GM21786 (cell line): ENCODE data around the gene KRTAP4-1.
"Not testable (repeated sequence)": the region's sequence is repeated elsewhere in the genome, so short reads cannot be mapped to it uniquely, and the experiment has no call there.

Experiments
- ATAC-seq: cut with Tn5 transposase; IDR thresholded peaks from one replicate; pipeline ENCODE4 v1.9.1; 2021; ENCODE audit not compliant: unreplicated experiment

Gene KRTAP4-1

DNA sequence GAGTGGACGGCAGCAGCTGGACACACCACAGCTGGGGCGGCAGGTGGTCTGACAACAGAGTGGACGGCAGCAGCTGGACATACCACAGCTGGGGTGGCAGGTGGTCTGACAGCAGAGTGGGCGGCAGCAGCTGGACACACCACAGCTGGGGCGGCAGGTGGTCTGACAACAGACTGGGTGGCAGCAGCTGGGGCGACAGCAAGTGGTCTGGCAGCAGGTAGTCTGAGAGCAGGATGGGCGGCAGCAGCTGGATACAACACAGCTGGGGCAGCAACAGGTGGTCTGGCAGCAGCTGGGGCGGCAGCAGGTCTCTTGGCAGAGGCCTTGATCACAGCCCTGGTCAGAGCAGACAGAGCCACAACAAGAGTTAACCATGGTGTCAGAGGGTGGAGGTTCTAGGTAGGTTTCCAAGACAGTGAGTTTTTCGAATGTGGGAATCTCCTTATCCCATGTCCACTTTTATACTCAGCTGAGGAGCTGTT, at the start of gene KRTAP4-1:
KRTAP4-1 (minus strand) TSS at position 432 of the 482 bp plus-strand sequence; CDS start at position 375, 57 bp downstream.
- no peak for ATAC-seq

DNA sequence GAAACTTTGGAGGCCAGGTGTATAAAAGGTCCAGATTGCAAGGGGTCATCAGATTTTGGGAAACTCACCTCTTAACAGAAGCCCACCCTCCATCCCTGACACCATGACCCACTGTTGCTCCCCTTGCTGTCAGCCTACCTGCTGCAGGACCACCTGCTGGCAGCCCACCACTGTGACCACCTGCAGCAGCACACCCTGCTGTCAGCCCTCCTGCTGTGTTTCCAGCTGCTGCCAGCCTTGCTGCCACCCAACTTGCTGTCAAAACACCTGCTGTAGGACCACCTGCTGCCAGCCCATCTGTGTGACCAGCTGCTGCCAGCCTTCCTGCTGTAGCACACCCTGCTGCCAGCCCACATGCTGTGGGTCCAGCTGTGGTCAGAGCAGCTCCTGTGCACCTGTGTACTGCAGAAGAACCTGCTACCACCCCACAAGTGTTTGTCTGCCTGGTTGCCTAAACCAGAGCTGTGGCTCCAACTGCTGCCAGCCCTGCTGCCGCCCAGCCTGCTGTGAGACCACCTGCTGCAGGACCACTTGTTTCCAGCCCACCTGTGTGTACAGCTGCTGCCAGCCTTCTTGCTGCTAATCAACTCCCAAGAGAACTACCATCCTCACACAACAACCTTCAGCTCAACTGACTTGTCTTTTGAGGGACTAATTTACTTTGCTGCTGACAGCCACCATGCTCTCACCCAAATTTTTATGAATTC, 47.8 kb upstream of the KRTAP4-1 start, which contains the start of gene KRTAP9-3:
KRTAP9-3 (plus strand) TSS at position 51 of the 707 bp plus-strand sequence; CDS start at position 104, 53 bp downstream.
- ATAC-seq, result not testable (repeated sequence)

DNA sequence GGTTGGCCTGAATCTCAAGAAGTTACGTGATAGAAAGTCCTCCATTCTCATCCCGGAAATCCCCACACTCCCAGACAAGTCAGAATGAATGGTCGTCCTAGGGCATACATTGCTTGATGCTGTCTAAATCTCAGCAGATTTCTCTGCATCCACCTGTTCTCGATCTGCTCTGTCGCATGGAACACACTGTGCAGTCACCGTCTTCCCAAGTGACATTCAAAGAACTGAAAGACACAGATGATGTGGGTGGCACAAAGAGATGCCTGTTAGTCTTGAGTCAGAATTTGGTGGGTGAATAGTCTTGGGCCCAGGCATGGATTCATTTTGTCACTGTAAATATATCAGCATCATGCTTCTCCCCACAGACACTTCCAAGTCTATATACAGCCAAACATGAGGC, 47.0 kb upstream of the KRTAP4-1 start:
- ATAC-seq, result no peak

DNA sequence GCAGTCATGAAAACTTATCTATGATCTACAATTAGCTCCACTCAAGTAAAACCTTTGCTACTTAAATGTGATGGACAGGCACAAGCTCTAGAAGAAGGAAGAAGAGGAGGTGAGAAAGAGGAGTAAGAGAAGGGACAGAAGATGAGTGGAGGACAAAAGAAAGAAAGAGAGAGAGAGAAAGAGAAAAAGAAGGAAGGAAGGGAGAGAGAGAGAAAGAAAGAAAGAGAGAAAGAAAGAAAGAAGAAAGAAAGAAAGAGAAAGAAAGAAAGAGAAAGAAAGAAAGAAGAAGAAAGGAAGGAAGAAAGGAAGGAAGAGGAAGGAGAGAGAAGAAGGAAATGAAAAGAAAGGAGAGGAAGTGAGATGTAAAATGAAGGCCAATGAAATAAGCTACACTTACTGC, 45.4 kb upstream of the KRTAP4-1 start:
- no peak for ATAC-seq

DNA sequence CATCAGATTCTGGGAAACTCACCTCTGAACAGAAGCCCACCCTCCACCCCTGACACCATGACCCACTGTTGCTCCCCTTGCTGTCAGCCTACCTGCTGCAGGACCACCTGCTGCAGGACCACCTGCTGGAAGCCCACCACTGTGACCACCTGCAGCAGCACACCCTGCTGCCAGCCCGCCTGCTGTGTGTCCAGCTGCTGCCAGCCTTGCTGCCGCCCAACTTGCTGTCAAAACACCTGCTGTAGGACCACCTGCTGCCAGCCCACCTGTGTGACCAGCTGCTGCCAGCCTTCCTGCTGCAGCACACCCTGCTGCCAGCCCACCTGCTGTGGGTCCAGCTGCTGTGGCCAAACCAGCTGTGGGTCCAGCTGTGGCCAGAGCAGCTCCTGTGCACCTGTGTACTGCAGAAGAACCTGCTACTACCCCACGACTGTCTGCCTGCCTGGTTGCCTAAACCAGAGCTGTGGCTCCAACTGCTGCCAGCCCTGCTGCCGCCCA, 41.9 kb upstream of the KRTAP4-1 start, which contains the start of gene KRTAP9-2:
KRTAP9-2 (plus strand) TSS at position 51 of the 498 bp plus-strand sequence; CDS start at position 58, 7 bp downstream.
- not testable (repeated sequence) for ATAC-seq

DNA sequence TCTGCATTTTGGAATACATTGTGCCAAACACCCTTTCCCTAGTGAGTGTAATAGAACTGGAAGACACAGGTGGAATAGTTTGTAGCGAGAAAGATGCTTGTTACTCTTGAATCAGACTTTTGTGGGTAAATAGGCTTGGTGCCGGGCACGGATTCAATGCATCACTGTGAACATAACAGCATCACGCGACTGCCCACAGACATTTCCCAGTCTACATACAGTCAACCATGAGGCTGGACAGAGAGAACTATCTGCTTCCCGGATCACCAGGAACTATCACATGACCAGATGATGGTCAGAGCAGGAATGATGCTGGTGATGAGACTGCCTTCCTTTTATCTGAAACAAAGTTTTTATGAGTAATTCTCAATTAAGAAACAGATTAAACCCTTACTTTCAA, 41.3 kb upstream of the KRTAP4-1 start:
- ATAC-seq, result no peak

DNA sequence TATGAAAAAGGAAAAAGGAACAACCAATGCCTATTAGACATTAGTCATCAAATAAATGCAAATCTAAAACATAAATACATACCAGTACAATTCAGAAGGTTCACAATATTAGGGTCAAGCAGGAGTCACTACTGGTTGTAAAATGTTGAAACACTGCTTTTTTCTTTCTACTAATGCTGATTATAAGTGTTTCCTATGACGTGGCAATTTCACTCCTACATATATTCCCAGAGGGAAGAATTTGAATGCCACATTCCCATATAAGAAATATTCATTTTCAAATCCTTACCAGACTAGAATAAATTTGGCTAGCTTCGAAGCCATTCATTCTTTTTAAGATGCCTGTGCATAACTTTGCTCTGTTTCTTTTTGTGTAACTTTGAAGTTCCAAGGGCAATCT, 39.1 kb upstream of the KRTAP4-1 start:
- ATAC-seq, result no peak

DNA sequence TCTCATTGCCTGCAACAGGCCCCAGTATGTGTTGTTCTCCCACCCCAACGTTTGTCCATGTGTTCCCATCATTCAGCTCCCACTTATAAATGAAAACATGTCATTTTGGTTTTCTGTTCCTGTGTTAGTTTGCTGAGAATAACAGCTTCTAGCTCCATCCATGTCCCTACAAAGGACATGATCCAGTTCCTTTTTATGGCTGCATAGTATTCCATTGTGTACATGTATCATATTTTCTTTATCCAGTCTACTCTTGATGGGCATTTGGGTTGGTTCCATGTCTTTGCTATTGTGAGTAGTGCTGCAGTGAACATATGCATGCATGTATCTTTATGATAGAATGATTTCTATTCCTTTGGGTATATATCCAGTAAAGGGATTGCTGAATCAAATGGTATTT, 31.0 kb upstream of the KRTAP4-1 start:
- no peak for ATAC-seq

DNA sequence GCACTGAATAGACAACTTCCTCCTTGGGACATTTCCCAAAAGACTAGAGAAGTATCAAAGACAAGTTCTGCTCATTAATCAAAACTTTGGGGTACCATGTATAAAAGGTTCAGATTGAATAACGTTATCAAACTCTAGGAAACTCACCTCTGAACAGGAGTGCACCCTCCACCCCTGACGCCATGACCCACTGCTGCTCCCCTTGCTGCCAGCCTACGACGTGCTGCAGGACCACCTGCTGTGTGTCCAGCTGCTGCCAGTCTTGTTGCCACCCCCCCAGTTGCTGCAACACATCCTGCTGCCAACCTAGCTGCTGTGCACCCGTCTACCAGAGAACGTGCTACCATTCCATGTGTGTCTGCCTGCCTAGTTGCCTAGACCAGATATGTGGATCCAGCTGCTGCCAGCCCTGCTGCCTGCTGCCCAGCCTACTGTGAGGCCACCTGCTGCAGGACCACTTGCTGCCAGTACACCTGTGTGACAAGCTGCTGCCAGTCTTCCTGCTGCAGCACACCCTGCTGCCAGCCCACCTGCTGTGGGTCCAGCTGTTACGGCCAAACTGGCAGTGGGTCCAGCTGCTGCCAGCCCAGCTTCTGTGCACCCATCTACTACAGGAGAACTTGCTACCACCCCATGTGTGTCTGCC, 27.9 kb upstream of the KRTAP4-1 start:
- ATAC-seq, result no peak

DNA sequence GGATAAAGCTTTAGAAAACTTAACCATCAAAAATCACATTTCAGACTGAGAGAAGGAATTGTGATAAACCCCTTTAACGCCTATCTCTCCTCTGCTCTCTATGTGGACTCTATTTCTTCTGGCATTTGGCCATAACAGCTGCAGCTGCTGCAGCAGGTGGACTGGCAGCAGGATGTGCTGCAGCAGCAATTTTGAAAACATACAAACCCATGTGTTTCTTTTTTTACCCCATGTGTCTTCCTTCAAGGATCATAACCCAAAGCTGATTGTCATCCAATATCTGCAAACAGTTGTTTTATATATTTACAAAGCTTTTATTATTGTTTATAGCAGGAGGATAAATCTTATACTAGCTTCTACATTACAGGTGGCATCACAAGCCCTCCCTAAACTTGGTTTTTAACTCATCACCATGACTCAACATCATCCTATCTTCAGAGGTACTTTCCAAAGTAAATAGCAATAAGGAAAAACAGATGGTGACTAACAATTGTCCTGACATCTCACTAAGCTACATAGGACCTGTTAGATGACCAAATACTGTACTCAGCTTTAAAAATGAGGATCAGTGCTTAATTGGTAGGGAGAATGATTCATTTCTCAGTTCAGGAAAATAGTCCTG, 27.2 kb upstream of the KRTAP4-1 start:
- no peak for ATAC-seq

DNA sequence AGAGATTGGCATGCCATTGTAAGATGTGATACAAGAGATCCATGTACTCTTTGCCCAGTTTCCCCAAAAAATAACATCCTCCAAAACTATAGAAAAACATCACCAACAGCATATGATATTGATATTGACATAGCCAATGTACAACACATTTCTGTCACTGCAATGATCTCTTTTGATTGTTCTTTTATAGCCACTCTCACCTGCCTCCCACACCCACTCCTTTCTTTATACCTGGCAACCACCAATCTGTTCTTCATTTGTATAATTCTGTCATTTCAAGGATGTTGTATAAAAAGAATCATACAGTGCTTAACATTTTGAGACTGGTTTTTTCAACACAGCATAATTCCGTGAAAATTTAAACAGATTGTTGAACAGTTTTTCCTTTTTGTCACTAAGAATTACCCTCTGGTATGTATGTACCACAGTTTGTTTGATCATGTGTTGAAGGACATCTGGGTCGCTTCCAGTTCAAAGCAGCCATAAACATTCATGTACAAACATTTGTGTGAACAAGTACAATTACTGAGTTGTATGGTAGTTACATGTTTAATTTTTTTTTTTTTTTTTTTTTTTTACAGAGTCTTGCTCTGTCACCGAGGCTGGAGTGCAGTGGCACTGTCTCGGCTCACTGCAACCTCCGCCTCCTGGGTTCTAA, 14.8 kb upstream of the KRTAP4-1 start:
- ATAC-seq, result no peak

DNA sequence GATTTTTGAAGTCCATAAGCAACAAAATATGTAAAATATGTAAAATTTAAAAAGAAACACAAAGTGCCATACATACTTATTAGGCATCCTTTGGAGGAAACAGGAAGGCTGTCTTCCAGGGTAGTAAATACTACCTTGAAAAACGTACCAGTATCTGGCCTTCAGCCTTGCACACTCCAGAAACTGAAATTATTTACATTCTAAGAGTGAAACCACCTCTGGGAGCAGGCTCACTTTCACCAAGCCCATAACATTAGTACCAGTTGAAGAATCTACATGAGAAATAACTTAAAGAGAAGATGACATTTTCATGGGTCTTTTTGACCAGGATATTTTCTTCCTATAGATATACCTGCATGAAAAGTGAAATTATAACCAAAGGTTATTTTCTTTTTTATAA, 11.4 kb upstream of the KRTAP4-1 start:
- no peak for ATAC-seq

DNA sequence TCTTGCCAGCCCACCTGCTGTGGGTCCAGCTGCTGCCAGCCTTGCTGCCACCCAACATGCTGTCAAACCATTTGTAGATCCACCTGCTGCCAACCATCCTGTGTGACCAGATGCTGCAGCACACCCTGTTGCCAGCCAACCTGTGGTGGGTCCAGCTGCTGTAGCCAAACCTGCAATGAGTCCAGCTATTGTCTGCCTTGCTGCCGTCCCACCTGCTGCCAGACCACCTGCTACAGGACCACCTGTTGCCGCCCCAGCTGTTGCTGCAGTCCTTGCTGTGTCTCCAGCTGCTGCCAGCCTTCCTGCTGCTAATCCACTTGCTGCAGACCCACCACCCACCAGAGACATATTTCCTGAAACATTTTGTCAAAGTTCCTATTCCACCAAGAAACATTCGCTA, 5.6 kb upstream of the KRTAP4-1 start:
- no peak for ATAC-seq

DNA sequence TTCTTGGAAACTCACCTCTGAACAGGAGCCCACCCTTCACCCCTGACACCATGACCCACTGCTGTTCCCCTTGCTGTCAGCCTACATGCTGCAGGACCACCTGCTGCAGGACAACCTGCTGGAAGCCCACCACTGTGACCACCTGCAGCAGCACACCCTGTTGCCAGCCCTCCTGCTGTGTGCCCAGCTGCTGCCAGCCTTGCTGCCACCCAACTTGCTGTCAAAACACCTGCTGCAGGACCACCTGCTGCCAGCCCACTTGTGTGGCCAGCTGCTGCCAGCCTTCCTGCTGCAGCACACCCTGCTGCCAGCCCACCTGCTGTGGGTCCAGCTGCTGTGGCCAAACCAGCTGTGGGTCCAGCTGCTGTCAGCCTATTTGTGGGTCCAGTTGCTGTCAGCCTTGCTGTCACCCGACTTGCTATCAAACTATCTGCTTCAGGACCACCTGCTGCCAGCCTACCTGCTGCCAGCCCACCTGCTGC, 5.2 kb upstream of the KRTAP4-1 start, which contains the start of gene KRTAP9-1:
KRTAP9-1 (plus strand) TSS at position 51 of the 482 bp plus-strand sequence; CDS start at position 51, 0 bp downstream.
- ATAC-seq, result not testable (repeated sequence)

DNA sequence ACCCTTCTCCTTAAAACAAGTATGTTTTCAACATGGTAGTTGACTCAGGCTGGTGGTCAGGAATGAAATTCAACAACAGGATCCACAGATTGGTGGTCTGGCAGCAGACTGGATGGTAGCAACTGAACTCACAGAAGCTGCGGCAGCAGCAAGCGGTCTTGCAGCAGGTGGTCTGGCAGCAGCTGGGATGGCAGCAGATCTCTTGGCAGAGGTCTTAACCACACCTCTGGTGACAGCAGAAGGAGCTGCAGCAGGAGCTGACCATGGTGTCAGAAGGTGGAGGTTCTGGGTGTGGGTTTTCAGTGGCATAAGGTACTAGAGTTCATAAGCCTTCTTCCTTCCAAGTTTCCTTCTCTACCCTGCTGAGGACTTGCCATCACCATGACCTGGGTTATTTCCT, 2.2 kb upstream of the KRTAP4-1 start:
- ATAC-seq, result no peak

DNA sequence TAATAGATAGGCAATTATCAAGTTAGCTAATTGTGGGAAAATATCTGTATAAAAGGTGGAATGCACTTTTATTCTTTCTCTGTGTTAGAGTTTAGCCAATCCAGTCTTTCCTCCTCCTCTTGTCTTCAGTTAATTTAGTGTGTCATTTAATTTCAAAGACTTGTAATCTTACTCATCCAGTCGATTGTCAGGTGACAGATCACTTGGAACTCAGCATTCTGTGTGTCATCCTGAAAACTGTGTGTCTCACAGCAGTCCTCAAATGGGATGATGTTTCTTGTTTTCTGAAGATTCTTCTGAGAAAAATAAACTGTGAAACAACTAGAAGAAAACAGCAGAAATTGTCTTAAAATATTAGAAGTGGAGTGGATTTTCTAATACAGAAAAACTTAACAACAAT, 290 bp upstream of the KRTAP4-1 start:
- no peak for ATAC-seq

DNA sequence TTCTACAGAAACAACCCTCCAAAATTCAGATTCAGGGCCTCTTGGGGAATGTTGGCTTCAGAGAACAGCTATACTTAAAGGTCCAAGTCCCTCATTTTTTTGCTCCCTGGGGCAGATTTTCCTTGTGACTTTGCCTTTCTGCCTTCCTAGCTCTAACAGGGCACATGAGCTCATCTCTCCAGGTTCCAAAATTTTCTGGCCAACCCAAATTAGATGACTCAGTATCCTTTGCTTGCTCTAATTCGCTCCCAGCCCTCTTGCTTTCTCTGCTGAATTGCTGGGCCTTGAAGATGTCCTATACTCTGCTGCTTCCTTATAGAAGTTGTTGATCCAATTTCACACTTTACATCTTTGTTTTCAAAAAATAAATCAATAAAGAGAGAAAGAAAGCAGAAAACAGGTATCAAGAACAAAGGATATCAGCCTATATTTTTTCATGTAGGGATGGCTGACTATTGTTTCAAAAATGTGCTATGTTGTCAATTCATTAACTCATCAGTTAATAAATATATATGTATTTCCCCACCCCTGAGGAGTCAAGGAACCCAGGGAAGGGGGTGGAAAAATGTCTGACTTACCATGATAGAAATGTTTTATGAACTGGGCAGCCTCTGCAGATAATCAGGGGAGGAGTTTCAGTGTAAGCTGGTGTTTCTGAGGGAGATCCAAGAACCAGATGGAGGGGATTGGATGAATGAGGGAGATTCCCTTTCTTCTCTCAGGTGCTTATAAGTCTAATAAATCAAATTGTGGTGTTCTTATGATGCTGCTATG, 5.7 kb downstream of the KRTAP4-1 start:
- no peak for ATAC-seq

DNA sequence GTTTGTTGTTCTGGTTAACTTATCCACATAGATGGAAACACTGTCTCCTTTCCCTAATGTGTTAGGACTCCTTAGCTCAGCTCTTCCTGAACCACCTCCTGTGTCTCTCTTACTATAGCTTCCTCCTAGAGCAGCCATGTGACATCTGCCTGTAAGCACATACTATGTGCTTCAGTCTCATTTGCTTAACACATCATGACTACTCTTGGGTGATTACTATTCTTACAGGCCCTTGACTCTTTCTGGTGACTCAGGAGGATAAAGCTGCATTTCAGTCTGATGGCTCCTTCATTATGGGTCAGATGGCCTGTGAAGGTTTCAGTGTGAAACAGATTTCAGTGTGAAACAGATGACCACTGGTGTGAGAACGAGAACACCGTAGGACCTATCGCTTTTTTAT, 6.4 kb downstream of the KRTAP4-1 start:
- no peak for ATAC-seq

DNA sequence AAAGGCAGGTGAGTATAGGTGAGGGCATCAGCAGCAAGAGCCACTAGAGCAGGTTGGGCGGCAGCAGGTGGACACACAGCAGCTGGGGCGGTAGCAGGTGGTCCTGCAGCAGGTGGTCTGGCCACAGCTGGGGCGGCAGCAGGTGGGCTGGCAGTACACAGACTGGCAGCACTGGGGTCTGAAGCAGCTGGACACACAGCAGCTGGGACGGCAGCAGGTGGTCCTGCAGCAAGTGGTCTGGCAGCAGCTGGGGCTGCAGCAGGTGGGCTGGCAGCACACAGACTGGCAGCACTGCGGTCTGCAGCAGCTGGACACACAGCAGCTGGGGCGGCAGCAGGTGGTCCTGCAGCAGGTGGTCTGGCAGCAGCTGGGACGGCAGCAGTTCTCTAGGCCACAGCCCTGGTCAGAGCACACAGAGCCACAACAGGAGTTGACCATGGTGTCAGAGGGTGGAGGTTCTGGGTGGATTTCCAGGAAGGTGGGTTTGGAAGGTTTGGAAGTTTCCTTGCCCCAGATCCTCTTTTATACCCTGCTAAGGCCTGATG, 6.9 kb downstream of the KRTAP4-1 start, which contains the start of gene KRTAP4-2:
KRTAP4-2 (minus strand) TSS at position 495 of the 545 bp plus-strand sequence; CDS start at position 438, 57 bp downstream.
- no peak for ATAC-seq
